OCI-LY3 (cell line): ENCODE results near the gene MAMLD1.

Source experiments
- H2AFZ ChIP-seq: fragments of 200-600, 300-600 bp; shearing (Covaris generic); 2 replicates; pipeline ENCODE4 v1.6.0; 2014; ENCODE audit warnings: antibody characterized with exemption, low read depth, low read length
- H3K27ac ChIP-seq: fragments of 200-600, 300-600 bp; sonication (generic); 2 replicates; pipeline ENCODE4 v1.5.1; 2014; ENCODE audit warnings: mild to moderate bottlenecking, low read length, moderate library complexity, mixed read lengths
- H3K27me3 ChIP-seq: fragments of 200-600, 300-600 bp; sonication (generic); 2 replicates; pipeline ENCODE4 v1.6.1; 2014; ENCODE audit warnings: low read depth, low read length, mixed read lengths
- H3K36me3 ChIP-seq: fragments of 200-600, 300-600 bp; sonication (generic); replicated peaks from 2 replicates; pipeline ENCODE3; 2014; ENCODE audit warnings: low read depth, low read length, mixed read lengths
- H3K4me1 ChIP-seq: fragments of 300-600, 200-600 bp; sonication (generic); 2 replicates; pipeline ENCODE4 v1.6.1; 2014; ENCODE audit warnings: low read length, mixed read lengths
- H3K4me2 ChIP-seq: fragments of 200-600, 300-600 bp; sonication (generic); 2 replicates; pipeline ENCODE4 v1.6.1; 2014; ENCODE audit warnings: low read length, mixed read lengths
- H3K4me3 ChIP-seq: fragments of 300-600, 200-600 bp; sonication (generic); 2 replicates; pipeline ENCODE4 v1.5.1; 2014; ENCODE audit warnings: antibody characterized with exemption, mild to moderate bottlenecking, low read length, moderate library complexity
- H3K79me2 ChIP-seq: fragments of 300-600, 200-600 bp; shearing (Covaris generic); 2 replicates; pipeline ENCODE4 v1.6.1; 2014; ENCODE audit warnings: mild to moderate bottlenecking, low read length, mixed read lengths
- H3K9ac ChIP-seq: fragments of 300-600, 200-600 bp; shearing (Covaris generic); 2 replicates; pipeline ENCODE4 v1.6.0; 2014; ENCODE audit warnings: mild to moderate bottlenecking, low read length, moderate library complexity
- H3K9me3 ChIP-seq: fragments of 200-600, 300-600 bp; shearing (Covaris generic); 2 replicates; pipeline ENCODE4 v1.6.1; 2014; ENCODE audit warnings: low read length, mixed read lengths; ENCODE audit not compliant: insufficient read depth
- H4K20me1 ChIP-seq: fragments of 200-600, 300-600 bp; sonication (generic); 2 replicates; pipeline ENCODE4 v1.6.1; 2016; ENCODE audit warnings: low read length, mixed read lengths; ENCODE audit not compliant: insufficient read depth
- CTCF ChIP-seq: fragments of 200-600, 300-600 bp; sonication (generic); IDR thresholded peaks from 2 replicates; pipeline ENCODE4 v1.5.1; 2014; ENCODE audit warnings: antibody characterized with exemption, low read length, low read depth
- EZH2phosphoT487 ChIP-seq: fragments of 200-600 bp; shearing (Covaris generic); IDR thresholded peaks from 2 replicates; pipeline ENCODE4 v1.6.1; 2018; ENCODE audit warnings: antibody characterized with exemption, mixed run types, low read depth

The MAMLD1 gene

DNA sequence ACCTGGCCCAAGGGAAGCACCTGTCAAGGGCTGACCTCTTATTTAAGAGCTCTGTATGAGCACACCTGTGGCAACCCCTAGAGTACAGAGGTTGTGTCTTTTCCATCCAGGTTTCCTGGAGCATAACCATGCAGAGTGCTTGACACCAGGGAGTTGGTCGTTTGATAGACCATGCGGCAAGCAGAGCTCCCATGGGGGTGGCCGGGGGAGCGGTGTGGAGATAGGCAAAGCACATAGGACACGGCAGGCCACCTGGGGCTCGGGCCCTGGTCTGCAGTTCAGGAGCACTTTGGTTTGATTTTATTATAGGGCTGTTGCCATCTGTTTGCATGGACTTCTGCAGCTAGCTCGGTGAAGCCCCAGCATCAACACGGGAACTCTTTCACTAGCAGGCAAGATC is 110.3 kb downstream of the MAMLD1 start:
- Histone ChIP-seq H3K9me3 (no peaks in the 10 kb centered on the region), H4K20me1 (no peaks in the 10 kb centered on the region)

DNA sequence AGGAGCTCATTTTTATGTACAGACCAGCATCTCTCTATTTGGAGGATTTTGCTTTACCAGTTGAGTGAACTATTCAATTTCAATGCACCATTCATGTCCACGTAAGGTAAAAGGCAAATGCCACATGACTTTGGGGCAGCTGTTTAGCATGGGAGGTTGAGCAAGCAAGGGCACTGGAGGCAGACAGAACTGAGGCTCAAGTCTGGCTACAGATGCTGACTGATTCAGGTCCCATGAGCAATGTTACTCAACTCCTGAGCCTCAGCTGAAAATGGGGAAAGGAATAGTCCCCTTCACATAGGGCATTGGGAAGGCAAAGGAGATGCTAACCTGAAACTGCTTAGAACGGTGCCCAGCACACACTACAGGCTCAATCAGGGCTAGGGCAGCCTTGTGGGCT is 112.3 kb downstream of the MAMLD1 start:
- H4K20me1 ChIP-seq: no peaks in the 10 kb centered on the region
- no peak overlapping the region for H2AFZ ChIP-seq
- H3K9ac ChIP-seq: no peak overlapping the region
- no peak overlapping the region for H3K27ac ChIP-seq
- no peak overlapping the region for H3K4me3 ChIP-seq
- no peaks in the 10 kb centered on the region for H3K79me2 ChIP-seq
- H3K27me3 ChIP-seq: no peaks in the 10 kb centered on the region
- no peaks in the 10 kb centered on the region for H3K9me3 ChIP-seq
- H3K4me2 ChIP-seq: no peak overlapping the region
- H3K4me1 ChIP-seq: peaks cover 39% of the 10 kb centered on the region
- no peak for TF ChIP-seq EZH2phosphoT487
- TF ChIP-seq CTCF: no peak
- no peaks in the 10 kb centered on the region for H3K36me3 ChIP-seq

More for the DNA sequence above, 110.3 kb downstream of the MAMLD1 start:
- Histone ChIP-seq H2AFZ (no peak overlapping the region), H3K9ac (no peak overlapping the region), H3K79me2 (no peaks in the 10 kb centered on the region), H3K4me3 (no peak overlapping the region), H3K27ac (no peak overlapping the region), H3K27me3 (no peaks in the 10 kb centered on the region), H3K36me3 (no peaks in the 10 kb centered on the region), H3K4me1 (peaks cover 20% of the 10 kb centered on the region), H3K4me2 (no peak overlapping the region)
- no peak for TF ChIP-seq EZH2phosphoT487

GRCh38 chrX:150476164-150476699 is 113.1 kb downstream of the MAMLD1 start:
- H3K4me2 ChIP-seq: no peak overlapping the region
- H3K4me1 ChIP-seq: peaks cover 39% of the 10 kb centered on the region
- no peak for TF ChIP-seq EZH2phosphoT487
- no peak for TF ChIP-seq CTCF
- no peaks in the 10 kb centered on the region for H3K9me3 ChIP-seq
- no peak overlapping the region for H2AFZ ChIP-seq
- H4K20me1 ChIP-seq: no peaks in the 10 kb centered on the region
- H3K9ac ChIP-seq: no peak overlapping the region
- no peaks in the 10 kb centered on the region for H3K79me2 ChIP-seq
- no peaks in the 10 kb centered on the region for H3K36me3 ChIP-seq
- no peak overlapping the region for H3K27ac ChIP-seq
- no peaks in the 10 kb centered on the region for H3K27me3 ChIP-seq
- no peak overlapping the region for H3K4me3 ChIP-seq

DNA sequence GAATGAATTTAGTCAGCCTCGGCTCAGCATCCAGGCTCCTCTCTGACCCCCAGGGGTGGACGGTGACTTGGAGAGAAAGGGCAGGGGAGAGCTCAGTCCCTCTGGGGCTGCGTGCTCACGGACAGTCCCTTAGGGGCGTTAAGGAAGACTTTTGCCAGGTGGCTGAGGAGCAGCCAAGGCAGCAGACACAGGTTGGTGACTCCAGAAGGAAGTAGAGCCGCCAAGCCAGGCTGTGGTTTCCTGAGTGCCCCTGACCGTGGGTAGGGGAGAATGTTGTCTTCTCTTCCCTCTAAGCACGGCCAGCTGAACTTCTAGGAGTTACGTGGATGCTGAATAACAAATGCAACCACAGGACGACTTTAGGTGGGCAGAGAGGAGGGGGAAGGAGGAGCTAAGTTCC is 114.3 kb downstream of the MAMLD1 start:
- H3K4me3 ChIP-seq: peak overlapping the region; percentile 67; the same call in 1 of the 2 replicates
- H3K27me3 ChIP-seq: no peaks in the 10 kb centered on the region
- no peaks in the 10 kb centered on the region for H3K79me2 ChIP-seq
- H3K27ac ChIP-seq: no peak overlapping the region
- peaks cover 43% of the 10 kb centered on the region for H3K4me1 ChIP-seq
- no peaks in the 10 kb centered on the region for H3K9me3 ChIP-seq
- TF ChIP-seq CTCF (no peak), EZH2phosphoT487 (no peak)
- no peaks in the 10 kb centered on the region for H4K20me1 ChIP-seq
- H2AFZ ChIP-seq: peak overlapping the region; percentile 9; the same call in 1 of the 2 replicates
- H3K36me3 ChIP-seq: no peaks in the 10 kb centered on the region
- H3K9ac ChIP-seq: no peak overlapping the region
- peak overlapping the region; percentile 92 for H3K4me2 ChIP-seq
